GM12873 (cell line): ENCODE measurements around the gene OIT3.

Source experiments
- CTCF ChIP-seq: IDR thresholded peaks from 2 replicates; pipeline ENCODE4 v1.5.1; 2012; ENCODE audit warnings: low read depth, mild to moderate bottlenecking, moderate library complexity, low read length, control low read depth; ENCODE audit not compliant: insufficient read depth; ENCODE audit errors: missing control alignments

OIT3 gene

DNA sequence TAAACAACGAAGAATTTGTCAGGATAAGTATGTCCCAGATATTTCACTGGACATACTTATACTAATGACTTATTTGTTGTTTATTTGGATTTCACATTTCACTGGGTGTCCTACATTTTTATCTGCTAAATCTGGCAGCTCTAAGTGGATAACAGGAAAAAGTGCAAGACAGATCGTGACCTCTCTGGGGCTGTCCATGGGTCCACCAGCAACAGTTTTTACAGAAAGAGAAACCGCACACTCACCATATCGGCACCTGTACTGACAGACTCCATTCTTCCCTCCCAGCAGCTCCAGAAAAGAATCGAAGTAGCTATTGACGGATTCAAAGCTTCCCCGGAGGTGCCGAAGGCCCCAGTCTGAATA, 60.7 kb downstream of the OIT3 start:
- no peak for TF ChIP-seq CTCF

GRCh38 chr10:72954596-72955554, 61.3 kb downstream of the OIT3 start, which contains the start of gene PLA2G12B:
Gene PLA2G12B (minus strand): TSS chr10:72954806. CDS start chr10:72954685, 121 bp downstream.
- TF ChIP-seq CTCF: no peak

DNA sequence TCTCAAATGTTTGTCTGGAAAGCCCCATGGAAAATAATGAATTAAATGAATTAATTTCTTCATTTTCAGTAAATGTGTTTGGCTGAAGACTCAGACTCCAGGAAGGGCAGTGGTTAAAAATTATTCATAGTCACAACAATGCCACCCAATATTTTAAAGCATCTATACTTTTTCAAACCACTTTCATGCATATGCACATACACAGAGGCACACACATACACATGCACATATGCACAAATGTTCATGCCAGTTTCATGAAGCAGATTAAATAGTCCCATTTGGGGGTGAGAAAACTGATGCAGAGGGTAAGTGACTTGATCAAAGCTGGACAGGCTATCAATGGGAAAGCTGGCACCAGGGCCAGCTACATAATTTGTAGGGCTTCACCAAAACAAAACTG, 62.5 kb downstream of the OIT3 start:
- no peak for TF ChIP-seq CTCF

GRCh38 chr10:72976886-72977285, 83.3 kb downstream of the OIT3 start:
- no peak for TF ChIP-seq CTCF

GRCh38 chr10:72979709-72980108, 86.2 kb downstream of the OIT3 start:
- no peak for TF ChIP-seq CTCF

DNA sequence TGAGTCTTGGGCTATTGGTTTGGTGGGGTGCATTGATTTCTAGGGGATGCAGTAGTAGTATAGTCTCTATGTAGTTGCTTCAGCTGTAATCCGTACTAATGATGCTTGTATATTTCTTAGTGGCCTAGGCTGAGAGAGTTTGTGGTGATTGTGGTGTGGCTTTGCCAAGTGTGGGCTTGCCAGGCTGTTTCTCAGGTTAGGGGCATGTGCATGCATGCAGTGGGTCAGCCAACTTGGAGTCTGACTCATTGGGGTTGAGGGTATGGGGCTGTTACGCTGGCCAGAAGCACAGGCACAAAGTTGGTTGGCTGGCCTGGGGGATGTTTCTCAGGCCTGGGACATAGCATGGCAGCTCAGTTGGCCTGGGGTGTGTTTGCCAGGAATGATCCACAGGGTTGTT, 86.8 kb downstream of the OIT3 start:
- TF ChIP-seq CTCF: no peak

- no peak for TF ChIP-seq CTCF
These were observed 87.7 kb downstream of the OIT3 start for GRCh38 chr10:72981028-72981881.
